OCI-M2 (cell line): ENCODE data around the gene TPTE.
"Not testable (repeated sequence)": the region's sequence is repeated elsewhere in the genome, so short reads cannot be mapped to it uniquely, and the experiment has no call there.

Source experiments
- DNase-seq: peaks from one replicate; lab custom pipeline; 2025; ENCODE audit not compliant: unreplicated experiment; lab: John Stamatoyannopoulos, UW

TPTE gene

GRCh38 chr21:10616535-10616934 lies 95.2 kb downstream of the TPTE start:
- no peak for DNase-seq

- DNase-seq = not testable (repeated sequence)
Measured at GRCh38 chr21:10617133-10617752, 95.9 kb downstream of the TPTE start.

- no peak for DNase-seq
Measured at GRCh38 chr21:10627316-10627863, 106.0 kb downstream of the TPTE start.

- not testable (repeated sequence) for DNase-seq
Measured at GRCh38 chr21:10629239-10629638, 107.9 kb downstream of the TPTE start.

- not testable (repeated sequence) for DNase-seq
Measured at GRCh38 chr21:10630829-10631228, 109.4 kb downstream of the TPTE start.

- DNase-seq = not testable (repeated sequence)
Measured at GRCh38 chr21:10631316-10631715, 109.9 kb downstream of the TPTE start.

GRCh38 chr21:10638144-10638543 lies 116.8 kb downstream of the TPTE start:
- not testable (repeated sequence) for DNase-seq

GRCh38 chr21:10639123-10639522 lies 117.7 kb downstream of the TPTE start:
- DNase-seq = no peak

- not testable (repeated sequence) for DNase-seq
Measured at GRCh38 chr21:10639746-10640145, 118.4 kb downstream of the TPTE start.

- DNase-seq = no peak
Measured at GRCh38 chr21:10640446-10640845, 119.1 kb downstream of the TPTE start.

- no peak for DNase-seq
Measured at GRCh38 chr21:10641107-10641506, 119.7 kb downstream of the TPTE start.

GRCh38 chr21:10645667-10646066 lies 124.3 kb downstream of the TPTE start:
- not testable (repeated sequence) for DNase-seq

- DNase-seq = not testable (repeated sequence)
Measured at GRCh38 chr21:10649350-10650149, 128.2 kb downstream of the TPTE start.

- DNase-seq = not testable (repeated sequence)
Measured at GRCh38 chr21:10650297-10650696, 128.9 kb downstream of the TPTE start.
